DND-41 (cell line): ENCODE data around the gene B3GALNT2.

ENCODE experiments used
- EZH2 ChIP-seq: IDR thresholded peaks from 3 replicates; pipeline ENCODE4 v1.6.1; 2012; ENCODE audit warnings: borderline replicate concordance, low read depth, mild to moderate bottlenecking, moderate library complexity, low read length, inconsistent platforms; ENCODE audit not compliant: severe bottlenecking
- TF ChIP-seq, protein P1 (sequence below): IDR thresholded peaks from 2 replicates; pipeline ENCODE4 v1.5.1; 2012; ENCODE audit warnings: borderline replicate concordance, low read length, moderate library complexity, mild to moderate bottlenecking; ENCODE audit not compliant: poor library complexity, severe bottlenecking; ENCODE audit errors: extremely low read depth

DNA sequence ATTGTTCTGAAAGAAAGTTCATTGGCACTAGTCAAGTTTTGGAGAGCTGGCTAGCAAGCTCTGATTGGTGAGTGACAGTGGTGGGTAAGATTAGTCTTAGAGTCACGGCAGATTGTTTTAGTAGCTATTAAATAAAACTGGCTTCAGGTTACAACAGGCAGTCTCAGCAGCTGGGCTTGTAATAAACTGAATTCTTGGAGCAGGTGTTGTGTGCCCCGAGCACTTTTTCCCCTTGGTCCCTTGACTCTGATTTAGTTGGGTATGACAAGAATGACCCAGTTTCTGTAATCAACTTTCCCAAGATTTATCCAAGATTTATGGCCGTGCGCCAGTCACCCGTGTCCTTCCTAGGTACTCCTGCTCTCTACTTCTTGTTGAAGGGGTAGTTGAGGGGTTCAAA is 96.8 kb downstream of the B3GALNT2 start:
- TF ChIP-seq, protein P1, sequence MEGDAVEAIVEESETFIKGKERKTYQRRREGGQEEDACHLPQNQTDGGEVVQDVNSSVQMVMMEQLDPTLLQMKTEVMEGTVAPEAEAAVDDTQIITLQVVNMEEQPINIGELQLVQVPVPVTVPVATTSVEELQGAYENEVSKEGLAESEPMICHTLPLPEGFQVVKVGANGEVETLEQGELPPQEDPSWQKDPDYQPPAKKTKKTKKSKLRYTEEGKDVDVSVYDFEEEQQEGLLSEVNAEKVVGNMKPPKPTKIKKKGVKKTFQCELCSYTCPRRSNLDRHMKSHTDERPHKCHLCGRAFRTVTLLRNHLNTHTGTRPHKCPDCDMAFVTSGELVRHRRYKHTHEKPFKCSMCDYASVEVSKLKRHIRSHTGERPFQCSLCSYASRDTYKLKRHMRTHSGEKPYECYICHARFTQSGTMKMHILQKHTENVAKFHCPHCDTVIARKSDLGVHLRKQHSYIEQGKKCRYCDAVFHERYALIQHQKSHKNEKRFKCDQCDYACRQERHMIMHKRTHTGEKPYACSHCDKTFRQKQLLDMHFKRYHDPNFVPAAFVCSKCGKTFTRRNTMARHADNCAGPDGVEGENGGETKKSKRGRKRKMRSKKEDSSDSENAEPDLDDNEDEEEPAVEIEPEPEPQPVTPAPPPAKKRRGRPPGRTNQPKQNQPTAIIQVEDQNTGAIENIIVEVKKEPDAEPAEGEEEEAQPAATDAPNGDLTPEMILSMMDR: no peak
- no peak for TF ChIP-seq EZH2
